ENCODE measurements around the gene TREX2. TPM values are rescaled to one million over a fixed set of nuclear protein-coding genes. Genes with fewer than 3 reads are reported as not detected.

The TREX2 gene
- total RNA-seq, 1 experiment from 2014 or later, result 1.1 TPM

GRCh38 chrX:153474266-153474665 is 28.4 kb upstream of the TREX2 start:
- Histone ChIP-seq H2BK15ac (ENCODE audit: low read depth, low read length) (no peak overlapping the region), H3K23me2 (ENCODE audit: insufficient read length, low read depth, low read length, poor library complexity, severe bottlenecking) (peaks cover 6% of the 10 kb centered on the region)
- WGBS (ENCODE audit: extremely low coverage, insufficient read length, low lambda C conversion rate), result no CpG with 5 or more reads among the region's 10 CpGs

More at GRCh38 chrX:153474266-153474665, 28.4 kb upstream of the TREX2 start:
- H3K56ac ChIP-seq (ENCODE audit: insufficient read length, low read depth, low read length), result no peak overlapping the region
- H3K27ac ChIP-seq (ENCODE audit: insufficient read length, low read depth, low read length), result no peak overlapping the region
- no peaks in the 10 kb centered on the region; the same call in 1 of the 2 replicates for H3K79me2 ChIP-seq (ENCODE audit: insufficient read depth, low read length)
- no peaks in the 10 kb centered on the region for H4K20me1 ChIP-seq (ENCODE audit: control insufficient read depth, insufficient read depth, insufficient read length)
- Mint-ChIP-seq H3K4me1 (peaks cover 2% of the 10 kb centered on the region in 2 experiments; a peak in 3 of 4 replicates), H3K27me3 (ENCODE audit: low read depth) (peaks cover 34% of the 10 kb centered on the region), H3K36me3 (ENCODE audit: insufficient read depth in 1 of 3, low read depth in 3 of 3) (peaks cover 0 to 9% (median 5%) of the 10 kb centered on the region in 3 experiments; a peak in 3 of 7 replicates), H3K27ac (no peak overlapping the region), H3K9me3 (peaks cover 43 to 70% of the 10 kb centered on the region in 2 experiments), H3K4me3 (no peak overlapping the region)
- H4K91ac ChIP-seq (ENCODE audit: insufficient read length, low read depth, low read length), result no peak overlapping the region
- H3K27me3 ChIP-seq (ENCODE audit: insufficient read depth, low read length), result peaks cover 3% of the 10 kb centered on the region
- no peak overlapping the region for H3K18ac ChIP-seq (ENCODE audit: insufficient read length, low read depth, low read length)
- no peak overlapping the region for H3K4ac ChIP-seq (ENCODE audit: low read depth, low read length)
- H2BK5ac ChIP-seq (ENCODE audit: insufficient read length, low read length), result no peak overlapping the region
- H3K4me2 ChIP-seq (ENCODE audit: insufficient read depth, insufficient read length, low read length), result no peak overlapping the region
- no peak overlapping the region for H2AFZ ChIP-seq (ENCODE audit: low read length)
- H3K9me3 ChIP-seq (ENCODE audit: control insufficient read depth, low read depth, low read length), result peaks cover 16% of the 10 kb centered on the region
- no peak for DNase-seq
- no peaks in the 10 kb centered on the region for H3K79me1 ChIP-seq (ENCODE audit: insufficient read depth, low read depth, low read length, poor library complexity, severe bottlenecking)
- H3K9ac ChIP-seq (ENCODE audit: extremely low read depth, insufficient read length, low read length), result no peak overlapping the region
- no peak overlapping the region for H2AK5ac ChIP-seq (ENCODE audit: insufficient read length, low read length)
- H2BK120ac ChIP-seq (ENCODE audit: low read depth, low read length, poor library complexity, severe bottlenecking), result no peak overlapping the region
- no peaks in the 10 kb centered on the region; the same call in 1 of the 2 replicates for H3K4me1 ChIP-seq (ENCODE audit: insufficient read depth, low read length)
- H3T11ph ChIP-seq (ENCODE audit: low read length), result no peak overlapping the region
- no peak overlapping the region for H2BK12ac ChIP-seq (ENCODE audit: insufficient read length, low read depth, low read length)
- H3K23ac ChIP-seq (ENCODE audit: insufficient read length, low read depth, low read length), result no peak overlapping the region
- H4K5ac ChIP-seq (ENCODE audit: insufficient read length, low read depth, low read length), result no peak overlapping the region
- no peak overlapping the region for H3K14ac ChIP-seq (ENCODE audit: insufficient read depth, low read length)
- no peak for TF ChIP-seq CTCF (conservative IDR thresholded peaks at IDR 0.05)
- no peak overlapping the region for H2BK20ac ChIP-seq (ENCODE audit: low read depth, low read length, poor library complexity, severe bottlenecking)
- H4K8ac ChIP-seq (replicated peaks; ENCODE audit: insufficient read length, low read depth, low read length), result no peak overlapping the region

Measured in H9 (cell line).